NT2/D1 (cell line): ENCODE data around the gene FBXW4.
"Not testable (repeated sequence)": the region's sequence is repeated elsewhere in the genome, so short reads cannot be mapped to it uniquely, and the experiment has no call there.

ENCODE experiments used
- YY1 ChIP-seq: IDR thresholded peaks from 2 replicates; pipeline ENCODE4 v1.6.1; 2011; ENCODE audit not compliant: insufficient read length, insufficient read depth
- ZNF274 ChIP-seq: IDR thresholded peaks from 2 replicates; pipeline ENCODE4 v1.6.1; 2011; ENCODE audit warnings: mild to moderate bottlenecking, low read depth, low read length

GRCh38 chr10:101593331-101593730 is 101.6 kb downstream of the FBXW4 start:
- not testable (repeated sequence) for TF ChIP-seq YY1, ZNF274
